ENCODE results near the gene ARPC1A.
"Not testable (repeated sequence)": the region's sequence is repeated elsewhere in the genome, so short reads cannot be mapped to it uniquely, and the experiment has no call there.

The ARPC1A gene

GRCh38 chr7:99320371-99320770 lies 5.3 kb upstream of the ARPC1A start:
- DNase-seq (ENCODE audit: low read depth in 2 of 2) = no peak

- DNase-seq (ENCODE audit: low read depth in 2 of 2) = not testable (repeated sequence)
Measured at GRCh38 chr7:99322659-99323058, 3.0 kb upstream of the ARPC1A start.

DNA sequence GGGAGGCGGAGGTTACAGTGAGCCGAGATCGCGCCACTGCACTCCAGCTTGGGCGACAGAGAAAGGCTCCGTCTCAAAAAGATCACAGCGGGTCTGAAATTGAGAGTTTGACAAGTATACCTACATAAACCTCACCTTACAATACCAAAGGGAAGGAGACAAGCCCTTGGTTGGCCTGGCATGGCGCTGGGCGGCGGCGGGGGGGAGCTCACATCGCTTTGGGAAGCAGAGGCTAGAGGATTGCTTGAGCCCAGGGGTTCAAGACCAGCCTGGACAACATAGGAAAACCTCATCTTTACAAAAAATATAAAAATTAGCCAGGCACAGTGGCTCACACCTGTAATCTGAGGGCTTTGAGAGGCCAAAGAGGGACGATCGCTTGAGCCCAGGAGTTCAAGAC lies 1.1 kb upstream of the ARPC1A start:
- DNase-seq (ENCODE audit: low read depth in 2 of 2) = no peak

DNA sequence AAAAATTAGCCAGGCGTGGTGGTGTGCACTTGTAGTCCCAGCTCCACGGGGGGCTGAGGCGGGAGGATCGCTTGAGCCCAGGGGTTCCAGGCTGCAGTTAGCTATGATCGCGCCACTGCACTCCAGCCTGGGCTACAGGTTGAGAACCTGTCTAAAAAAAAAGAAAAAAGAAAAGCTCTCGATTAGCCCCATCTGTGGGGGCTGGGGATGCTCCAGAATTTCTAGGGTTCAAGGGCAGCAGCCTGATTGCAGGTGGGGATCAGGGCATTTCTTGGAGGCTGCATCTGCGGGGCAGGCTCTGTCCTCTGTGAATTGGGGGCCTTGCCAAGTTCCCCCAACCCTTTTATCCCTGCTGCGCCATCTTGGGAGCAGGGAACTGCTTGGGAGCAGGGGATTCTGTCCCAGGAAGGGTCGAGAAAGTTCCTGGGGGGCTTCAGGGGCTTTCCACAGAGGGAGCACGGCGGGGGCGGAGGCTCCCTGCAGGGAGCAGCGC lies 651 bp upstream of the ARPC1A start:
- DNase-seq (ENCODE audit: low read depth in 2 of 2) = no peak

- no peak for DNase-seq (ENCODE audit: low read depth in 2 of 2)
Measured at GRCh38 chr7:99326408-99326782, 697 bp downstream of the ARPC1A start.

- DNase-seq (ENCODE audit: low read depth in 2 of 2) = not testable (repeated sequence)
Measured at GRCh38 chr7:99330314-99330961, 4.7 kb downstream of the ARPC1A start.

DNA sequence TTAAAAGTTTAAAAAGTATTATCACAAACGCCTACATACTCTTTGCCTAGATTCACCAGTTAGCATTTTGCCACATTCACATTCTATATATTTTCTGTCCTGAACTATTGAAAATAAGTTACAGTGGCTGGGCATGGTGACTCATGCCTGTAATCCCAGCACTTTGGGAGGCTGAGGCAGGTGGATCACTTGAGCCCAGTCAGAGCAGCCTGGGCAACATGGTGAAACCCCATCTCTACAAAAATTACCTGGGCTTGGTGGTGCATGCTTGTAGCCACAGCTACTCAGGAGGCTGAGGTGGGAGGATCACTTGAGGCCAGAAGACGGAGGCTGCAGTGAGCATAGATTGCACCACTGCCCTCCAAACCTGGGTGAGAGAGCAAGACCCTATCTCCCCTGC lies 5.3 kb downstream of the ARPC1A start:
- no peak for DNase-seq (ENCODE audit: low read depth in 2 of 2)

- DNase-seq (ENCODE audit: low read depth in 2 of 2) = no peak
Measured at GRCh38 chr7:99339595-99339994, 13.9 kb downstream of the ARPC1A start.

GRCh38 chr7:99340659-99341058 lies 15.0 kb downstream of the ARPC1A start:
- DNase-seq (ENCODE audit: low read depth in 2 of 2) = no peak

DNA sequence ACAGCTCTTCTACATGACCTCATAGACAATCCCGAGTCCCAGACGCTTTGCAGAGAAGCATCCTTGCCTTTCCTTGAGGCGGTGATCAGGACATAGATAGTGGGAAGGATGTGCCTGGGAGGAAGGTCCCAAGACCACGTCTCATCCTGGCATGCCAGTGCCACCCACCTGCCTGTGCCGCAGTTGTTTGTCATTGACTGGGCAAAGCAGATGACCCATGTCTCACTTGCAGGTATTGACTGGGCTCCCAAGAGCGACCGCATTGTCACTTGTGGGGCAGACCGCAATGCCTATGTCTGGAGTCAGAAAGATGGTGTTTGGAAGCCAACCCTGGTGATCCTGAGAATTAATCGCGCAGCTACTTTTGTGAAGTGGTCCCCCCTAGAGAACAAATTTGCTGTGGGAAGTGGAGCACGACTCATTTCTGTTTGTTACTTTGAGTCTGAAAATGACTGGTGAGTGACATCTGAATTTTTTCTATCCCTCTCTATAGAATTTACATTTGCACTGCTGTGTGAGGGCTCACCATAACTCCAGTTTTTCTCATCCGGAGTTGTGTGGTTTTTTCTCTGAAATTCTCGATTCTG lies 18.5 kb downstream of the ARPC1A start:
- no peak for DNase-seq (ENCODE audit: low read depth in 2 of 2)

GRCh38 chr7:99350641-99351040 lies 24.9 kb downstream of the ARPC1A start:
- DNase-seq (ENCODE audit: low read depth in 2 of 2) = not testable (repeated sequence)

DNA sequence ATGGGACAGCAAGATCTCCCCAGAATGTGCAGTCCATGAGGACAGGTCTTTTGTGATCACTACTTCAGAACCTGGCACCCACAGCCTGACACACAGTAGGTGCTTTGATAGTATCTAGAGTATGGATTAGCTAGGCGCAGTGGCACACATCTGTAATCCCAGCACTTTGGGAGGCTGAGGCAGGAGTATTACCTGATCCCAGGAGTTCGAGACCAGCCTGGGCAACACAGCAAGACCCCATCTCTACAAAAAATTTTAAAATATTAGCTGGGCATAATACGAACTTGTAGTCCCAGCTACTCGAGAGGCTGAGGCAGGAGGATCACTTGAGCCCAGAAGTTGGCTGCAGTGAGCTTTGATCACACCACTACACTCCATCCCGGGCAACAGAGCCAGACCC lies 26.5 kb downstream of the ARPC1A start:
- DNase-seq (ENCODE audit: low read depth in 2 of 2) = no peak

- no peak for DNase-seq (ENCODE audit: low read depth in 2 of 2)
Measured at GRCh38 chr7:99355098-99355497, 29.4 kb downstream of the ARPC1A start.

- no peak for DNase-seq (ENCODE audit: low read depth in 2 of 2)
Measured at GRCh38 chr7:99357701-99358490, 32.2 kb downstream of the ARPC1A start.

- DNase-seq (ENCODE audit: low read depth in 2 of 2) = not testable (repeated sequence)
Measured at GRCh38 chr7:99358521-99358920, 32.8 kb downstream of the ARPC1A start.

DNA sequence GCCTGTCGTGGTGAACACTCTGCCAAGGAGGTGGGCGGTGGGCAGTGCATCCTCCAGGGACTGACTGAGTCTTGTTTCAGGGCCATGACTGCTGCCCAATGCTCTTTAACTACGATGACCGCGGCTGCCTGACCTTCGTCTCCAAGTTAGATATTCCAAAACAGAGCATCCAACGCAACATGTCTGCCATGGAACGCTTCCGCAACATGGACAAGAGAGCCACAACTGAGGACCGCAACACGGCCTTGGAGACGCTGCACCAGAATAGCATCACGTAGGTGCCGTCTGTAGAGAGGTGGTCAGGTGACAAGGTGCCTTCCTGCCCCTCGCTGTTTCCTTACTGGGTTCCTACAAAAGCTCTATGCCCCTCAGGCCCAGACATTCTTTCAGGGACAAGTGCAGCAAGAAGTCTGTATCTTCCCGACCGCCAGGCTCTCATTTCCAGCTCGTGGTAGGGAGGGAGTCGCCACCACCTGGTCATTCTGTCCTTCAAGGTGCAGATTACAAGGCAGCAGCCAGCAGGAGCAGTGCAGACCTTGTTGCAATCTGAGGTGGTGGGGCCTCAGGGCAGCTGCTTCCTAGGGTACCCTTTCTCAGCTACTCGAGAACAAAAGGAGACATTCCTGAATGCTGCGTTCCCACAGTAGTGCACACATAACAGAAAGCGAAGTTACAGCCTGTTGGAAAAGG lies 33.9 kb downstream of the ARPC1A start:
- no peak for DNase-seq (ENCODE audit: low read depth in 2 of 2)

DNA sequence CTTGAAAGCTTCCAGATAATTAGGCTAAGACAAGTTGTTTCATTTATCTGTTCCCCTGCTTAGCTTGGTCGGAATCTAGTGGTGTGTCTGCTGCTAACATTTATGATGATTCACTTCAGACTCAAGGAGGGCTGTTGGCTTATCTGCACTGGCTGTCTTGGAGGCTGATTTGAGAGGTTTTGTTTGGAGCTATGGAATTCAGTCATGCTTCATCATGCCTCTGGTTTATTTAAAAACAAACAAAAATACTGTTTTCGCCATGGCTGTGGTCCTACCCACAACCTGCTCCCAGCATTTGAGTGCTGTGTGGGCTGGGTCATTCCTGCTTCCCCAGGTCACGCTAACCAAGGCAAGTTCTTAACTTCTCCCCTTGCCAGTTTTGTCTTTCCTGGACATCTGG lies 37.1 kb downstream of the ARPC1A start:
- no peak for DNase-seq (ENCODE audit: low read depth in 2 of 2)

- DNase-seq (ENCODE audit: low read depth in 2 of 2) = no peak
Measured at GRCh38 chr7:99363286-99363685, 37.6 kb downstream of the ARPC1A start.

DNA sequence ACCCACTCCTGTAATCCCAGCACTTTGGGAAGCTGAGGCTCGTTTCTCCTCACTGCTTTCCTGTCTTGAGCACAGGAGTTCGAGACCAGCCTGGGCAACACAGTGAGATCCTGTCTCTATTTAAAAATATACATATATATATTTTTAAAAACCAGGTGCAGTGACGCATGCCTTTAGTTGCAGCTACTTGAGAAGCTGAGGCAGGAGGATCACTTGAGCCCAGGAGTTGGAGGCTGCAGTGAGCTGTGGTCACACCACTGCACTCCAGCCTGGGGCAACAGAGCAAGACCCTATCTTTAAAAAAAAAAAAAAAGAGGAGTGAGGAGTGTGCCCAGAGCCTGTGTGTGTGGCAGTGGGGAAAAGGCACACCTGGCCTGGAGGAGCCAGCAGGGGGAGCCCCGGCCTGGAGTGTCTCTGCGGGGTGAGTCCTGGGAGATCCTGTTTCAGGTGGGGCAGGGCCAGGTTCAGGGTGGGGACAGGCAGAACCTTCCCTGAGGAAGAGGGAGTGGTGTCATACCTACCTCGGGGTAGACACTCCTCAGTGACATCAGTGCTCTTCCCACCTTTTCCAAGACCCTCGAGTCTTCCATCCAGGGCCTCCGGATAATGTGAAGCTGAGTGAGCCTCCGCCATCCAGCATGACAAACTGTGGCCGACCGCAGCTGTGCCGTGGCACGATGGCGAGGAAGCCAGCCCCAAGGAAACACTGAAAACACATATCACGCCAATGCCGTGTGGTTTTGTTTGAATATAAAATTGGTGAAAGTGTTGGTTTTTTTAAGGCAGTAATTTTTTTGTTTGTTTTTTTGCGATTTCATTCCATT lies 39.8 kb downstream of the ARPC1A start:
- DNase-seq (ENCODE audit: low read depth in 2 of 2) = peak in 1 of 2 donors; percentile 33

DNA sequence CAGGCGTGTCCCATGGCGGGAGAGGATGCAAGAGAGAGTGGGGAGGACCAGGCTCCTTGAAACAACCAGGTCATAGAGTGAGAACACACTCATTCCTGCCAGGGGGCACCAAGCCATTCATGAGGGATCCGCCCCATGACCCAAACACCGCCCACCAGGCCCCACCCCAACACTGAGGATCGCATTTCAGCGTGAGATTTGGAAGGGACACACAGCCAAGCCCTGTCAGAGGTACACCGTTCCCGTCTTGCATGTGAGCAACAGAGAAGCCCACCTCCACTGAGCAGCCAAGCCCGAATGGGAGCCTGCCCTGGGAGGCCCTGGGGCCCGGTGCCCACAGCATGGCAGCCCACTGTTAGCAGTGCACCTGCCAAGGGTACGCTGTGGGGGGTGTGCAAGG lies 40.9 kb downstream of the ARPC1A start:
- no peak for DNase-seq (ENCODE audit: low read depth in 2 of 2)

DNA sequence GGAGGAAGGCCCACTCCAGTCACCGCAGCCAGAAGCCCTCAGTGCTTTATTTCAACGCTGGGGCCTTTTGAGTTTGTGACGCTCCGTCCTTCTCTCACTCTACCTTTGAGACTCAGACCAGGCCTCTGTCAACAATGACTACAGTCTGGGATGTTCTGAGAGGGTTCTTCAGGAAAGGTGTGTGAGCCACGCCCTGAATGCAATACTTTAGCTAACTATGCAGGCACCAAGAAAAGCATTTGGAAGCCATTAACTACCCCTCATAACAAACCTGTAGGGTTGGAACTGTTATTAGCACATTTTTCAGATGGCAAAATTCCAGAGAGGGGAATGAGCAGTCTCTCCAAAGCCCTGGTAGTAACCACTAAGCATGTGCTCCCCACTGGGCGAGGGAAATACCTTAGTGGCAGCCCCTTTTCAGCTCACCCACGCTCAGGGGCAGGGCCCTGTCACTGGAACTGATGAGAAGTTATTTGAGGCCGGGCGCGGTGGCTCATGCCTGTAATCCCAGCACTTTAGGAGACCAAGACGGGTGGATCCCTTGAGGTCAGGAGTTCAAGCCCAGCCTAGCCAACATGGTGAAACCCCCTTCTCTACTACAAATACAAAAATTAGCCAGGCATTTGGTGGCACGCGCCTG lies 43.2 kb downstream of the ARPC1A start:
- DNase-seq (ENCODE audit: low read depth in 2 of 2) = no peak

Measured in activated CD4-positive, alpha-beta T cell treated with anti-CD3 and anti-CD28 coated beads for 24 hours (primary cell).